ENCODE data around the gene HOXB6.

HOXB6 gene

GRCh38 chr17:48551214-48551555 lies 53.6 kb downstream of the HOXB6 start:
- DNase-seq = no peak

GRCh38 chr17:48550502-48551213 lies 54.1 kb downstream of the HOXB6 start:
- no peak for DNase-seq

- no peak for DNase-seq
Measured at GRCh38 chr17:48549914-48550501, 54.8 kb downstream of the HOXB6 start.

GRCh38 chr17:48549281-48549630 lies 55.5 kb downstream of the HOXB6 start:
- no peak for DNase-seq

GRCh38 chr17:48548523-48549280 lies 56.1 kb downstream of the HOXB6 start:
- no peak for DNase-seq

GRCh38 chr17:48547808-48548522 lies 56.8 kb downstream of the HOXB6 start:
- no peak for DNase-seq

GRCh38 chr17:48546924-48547807 lies 57.6 kb downstream of the HOXB6 start:
- DNase-seq = no peak

- DNase-seq = no peak
Measured at GRCh38 chr17:48546137-48546923, 58.5 kb downstream of the HOXB6 start.
